GM19395 (cell line): ENCODE results near the gene ZNF132.
"Not testable (repeated sequence)": the region's sequence is repeated elsewhere in the genome, so short reads cannot be mapped to it uniquely, and the experiment has no call there.

Source experiments
- ATAC-seq: cut with Tn5 transposase; IDR thresholded peaks from one replicate; pipeline ENCODE4 v1.9.1; 2021; ENCODE audit warnings: mild to moderate bottlenecking, moderate library complexity; ENCODE audit not compliant: unreplicated experiment

The ZNF132 gene

GRCh38 chr19:58408152-58409009 lies 31.6 kb downstream of the ZNF132 start, which contains the start of gene ZNF584:
ZNF584 (plus strand) TSS chr19:58408649; CDS start chr19:58409148, 499 bp downstream.
- peak; percentile 92 for ATAC-seq

DNA sequence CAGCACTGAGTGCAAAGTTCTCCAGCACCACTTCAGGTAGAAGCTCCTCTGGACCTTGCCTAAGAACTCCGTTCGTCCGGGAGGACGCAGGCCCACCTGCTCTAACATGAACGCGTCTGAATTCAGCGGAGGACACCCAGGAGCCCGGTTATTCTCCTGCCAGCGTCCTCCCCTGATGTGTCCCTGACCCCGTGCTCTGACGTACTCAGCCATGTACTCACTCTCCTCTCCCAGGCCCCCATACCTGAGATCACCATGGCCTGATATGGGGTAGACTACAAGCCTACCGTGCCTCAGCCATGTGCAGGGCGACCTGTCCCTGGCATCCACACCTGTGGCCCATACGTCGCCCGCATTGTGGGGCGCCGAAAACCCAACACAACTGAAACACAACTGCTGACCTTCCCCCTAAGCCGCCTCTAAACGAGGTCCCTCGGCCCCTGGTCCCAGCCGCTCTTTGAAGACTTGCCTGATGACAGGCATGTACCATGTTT lies 32.2 kb downstream of the ZNF132 start:
- peak; percentile 15 for ATAC-seq

DNA sequence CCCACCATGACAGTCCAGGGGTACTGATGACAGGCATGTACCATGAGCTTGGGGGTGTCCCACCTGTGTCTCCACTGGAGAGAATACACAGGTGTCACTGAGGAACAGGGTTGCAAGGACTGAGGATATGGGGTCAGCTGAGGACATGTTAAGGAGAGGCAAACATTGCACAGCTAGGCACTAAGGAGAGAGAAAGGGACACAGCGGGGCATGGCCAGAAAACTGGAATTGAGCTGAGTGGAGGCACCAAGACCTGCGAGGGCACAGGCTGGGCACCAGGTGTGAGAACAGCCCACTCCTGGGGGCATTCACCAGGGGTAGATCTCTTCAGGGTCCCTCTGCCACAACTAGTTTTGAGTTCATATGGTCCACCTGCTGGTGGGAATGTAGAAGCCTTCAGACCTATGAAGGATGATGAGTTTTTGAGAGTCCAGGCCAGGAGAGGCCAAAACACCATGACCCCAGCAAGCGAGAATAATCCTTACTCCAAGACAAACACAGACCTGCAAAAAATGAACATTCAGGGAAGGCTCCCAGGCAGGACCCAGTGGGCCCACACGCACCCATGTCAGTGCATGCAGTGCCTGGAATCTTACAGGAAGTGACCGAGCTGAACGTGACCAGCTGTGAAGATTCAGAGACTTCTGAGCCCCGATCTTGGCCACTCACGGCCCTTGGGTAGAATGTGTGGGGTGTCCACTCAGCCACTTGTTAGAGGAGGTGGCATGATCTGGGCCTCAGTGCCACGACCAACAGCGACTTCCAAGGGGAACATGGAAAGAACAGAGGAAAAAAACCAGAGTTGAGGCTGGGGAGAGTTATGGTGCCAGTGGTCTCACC lies 32.9 kb downstream of the ZNF132 start:
- ATAC-seq = no peak

DNA sequence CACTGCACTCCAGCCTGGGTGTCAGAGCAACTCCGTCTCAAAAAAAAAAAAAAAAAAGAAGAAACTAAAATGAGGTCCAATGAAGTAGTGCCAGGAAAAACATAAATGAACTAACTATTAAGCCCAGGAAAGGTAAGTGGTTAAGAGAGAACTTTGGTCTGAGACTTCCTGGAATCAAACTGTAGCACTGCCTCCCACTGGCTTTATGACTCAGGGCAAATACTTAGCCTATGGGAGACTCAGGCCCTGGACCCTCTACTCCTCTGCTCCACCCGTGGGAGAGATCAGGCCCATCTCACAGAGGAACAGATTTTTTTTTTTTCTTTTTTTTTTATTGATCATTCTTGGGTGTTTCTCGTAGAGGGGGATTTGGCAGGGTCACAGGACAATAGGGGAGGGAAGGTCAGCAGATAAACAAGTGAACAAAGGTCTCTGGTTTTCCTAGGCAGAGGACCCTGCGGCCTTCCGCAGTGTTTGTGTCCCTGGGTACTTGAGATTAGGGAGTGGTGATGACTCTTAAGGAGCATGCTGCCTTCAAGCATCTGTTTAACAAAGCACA lies 36.0 kb downstream of the ZNF132 start:
- not testable (repeated sequence) for ATAC-seq

GRCh38 chr19:58401840-58402421 lies 38.0 kb downstream of the ZNF132 start:
- ATAC-seq = no peak

- ATAC-seq = peak; percentile 99
Observed at GRCh38 chr19:58400916-58401839, 38.8 kb downstream of the ZNF132 start.

- no peak for ATAC-seq
Observed at GRCh38 chr19:58400316-58400915, 39.5 kb downstream of the ZNF132 start.

GRCh38 chr19:58399903-58400302 lies 40.0 kb downstream of the ZNF132 start:
- ATAC-seq = no peak

GRCh38 chr19:58398545-58398944 lies 41.4 kb downstream of the ZNF132 start:
- ATAC-seq = no peak

GRCh38 chr19:58398087-58398486 lies 41.9 kb downstream of the ZNF132 start:
- no peak for ATAC-seq

DNA sequence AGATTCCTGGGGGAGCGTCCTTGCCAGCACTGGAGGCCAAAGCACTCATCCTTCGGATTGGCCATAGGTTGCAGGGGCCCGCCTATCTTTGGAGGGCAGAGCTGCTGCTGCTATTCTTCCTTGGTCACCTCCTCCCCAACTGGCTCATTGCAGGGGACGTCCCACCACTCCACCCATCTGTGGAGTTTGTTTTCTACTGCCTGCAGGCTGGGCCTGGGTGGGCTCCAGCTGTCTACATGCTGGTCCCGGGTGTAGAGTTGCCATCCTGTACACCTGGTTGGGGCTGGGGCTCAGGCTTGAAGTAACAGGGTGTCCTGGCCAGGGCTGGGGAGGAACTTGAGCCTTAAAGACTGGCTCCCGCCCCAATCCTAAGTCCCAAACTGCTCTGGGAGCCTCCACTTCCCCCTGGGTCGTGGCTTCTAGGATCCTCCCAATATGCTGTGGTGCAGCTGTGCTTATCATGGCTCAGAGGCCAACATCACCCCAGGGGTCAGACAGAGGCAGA lies 42.4 kb downstream of the ZNF132 start:
- ATAC-seq = no peak

GRCh38 chr19:58396691-58397532 lies 43.0 kb downstream of the ZNF132 start:
- no peak for ATAC-seq

GRCh38 chr19:58395979-58396627 lies 43.9 kb downstream of the ZNF132 start:
- ATAC-seq = no peak

GRCh38 chr19:58395220-58395978 lies 44.6 kb downstream of the ZNF132 start, which contains the start of gene RNF225:
RNF225 (plus strand) TSS chr19:58395656; CDS start chr19:58396090, 434 bp downstream.
- no peak for ATAC-seq

GRCh38 chr19:58394821-58395219 lies 45.1 kb downstream of the ZNF132 start:
- no peak for ATAC-seq

DNA sequence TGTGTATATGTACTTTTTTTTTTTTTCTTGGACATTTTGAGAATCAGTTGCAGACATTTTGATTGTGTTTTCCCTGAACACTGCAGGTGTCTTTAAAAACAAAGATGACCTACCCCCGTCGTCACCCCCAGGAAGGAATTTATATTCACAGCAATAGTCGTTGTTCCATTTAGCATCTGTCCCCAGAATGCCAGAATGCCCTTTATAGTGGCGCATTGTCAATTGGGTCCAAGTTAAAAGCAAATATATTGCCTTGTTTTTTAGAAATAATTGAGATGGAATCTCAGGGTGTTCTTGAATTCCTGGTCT lies 46.3 kb downstream of the ZNF132 start:
- no peak for ATAC-seq
